Left renal cortex interstitium (tissue), 4 donors: ENCODE measurements around the gene C12orf43. TPM values are rescaled to one million over a fixed set of nuclear protein-coding genes. Genes with fewer than 3 reads are reported as not detected.

Experiments used
- polyA plus RNA-seq, 4 donors: library from polyadenylated mRNA; unstranded; fragments of 120-200 nt; gene quantifications; one replicate each; pipeline ENCODE4 v1.2.1, GENCODE V29; 2013; ENCODE audit not compliant: insufficient read length in 4 of 4

The C12orf43 gene
- polyA plus RNA-seq, 4 donors = 15.7 to 21.8 (median 19.5) TPM

Other genes with a start within 250 kb of the C12orf43 start
- 10 to 100 TPM; 74.2 to 86.5 (median 79.6) TPM for gene SPPL3, start 112.1 kb downstream of the C12orf43 start, polyA plus RNA-seq
- 10 to 100 TPM; 12.2 to 24.9 (median 17.2) TPM for gene HNF1A, start 37.9 kb downstream of the C12orf43 start, polyA plus RNA-seq
- gene OASL, start 22.8 kb upstream of the C12orf43 start, polyA plus RNA-seq = under 1 TPM in 3 of 4 donors, not detected in 1; 0.08 to 0.22 (median 0.13) TPM
- 1 to 10 TPM in 3 of 4 donors, under 1 TPM in 1; 0.73 to 1.1 (median 1.0) TPM for gene P2RX7, start 116.4 kb upstream of the C12orf43 start, polyA plus RNA-seq
- 10 to 100 TPM; 30.2 to 38.3 (median 34.4) TPM for gene P2RX4, start 193.6 kb upstream of the C12orf43 start, polyA plus RNA-seq